Right lobe of liver (tissue), 6 donors: ENCODE data around the gene HUS1. TPM values are rescaled to one million over a fixed set of nuclear protein-coding genes. Genes with fewer than 3 reads are reported as not detected.
A peak's percentile ranks its signal among the peaks of the same experiment; 100 is the strongest.

Source experiments
- ATAC-seq, 4 donors: fragments of 200-7000 bp; cut with Tn5 transposase; one replicate each; pipeline ENCODE4 v1.9.1; 2020; ENCODE audit warnings: mild to moderate bottlenecking in 4 of 4, moderate library complexity in 4 of 4
- DNase-seq, 3 donors: peaks; one replicate each; pipeline ENCODE4 v3.0.0-alpha.2; 2020
- H3K27ac ChIP-seq, 3 donors: fragments of 200-600 bp; one replicate each; pipeline ENCODE4 v1.8.0; 2022
- H3K27me3 ChIP-seq, 2 donors: fragments of 200-600 bp; one replicate each; pipeline ENCODE4 v1.8.0; 2022
- H3K36me3 ChIP-seq, 4 donors: fragments of 200-600 bp; sonication (generic) in 1 of 4; one replicate each; pipeline versions ENCODE4 v1.5.1 to v1.8.0; 2017 to 2022; ENCODE audit warnings: control low read depth in 1 of 4
- H3K4me1 ChIP-seq, 4 donors: fragments of 200-600 bp; sonication (generic) in 1 of 4; one replicate each; pipeline versions ENCODE4 v1.5.1 to v1.8.0; 2017 to 2022; ENCODE audit warnings: control low read depth in 1 of 4
- H3K4me3 ChIP-seq, 3 donors: fragments of 200-600 bp; one replicate each; pipeline ENCODE4 v1.8.0; 2022
- H3K9me3 ChIP-seq, 4 donors: fragments of 200-600 bp; sonication (generic) in 1 of 4; one replicate each; pipeline versions ENCODE4 v1.5.1 to v1.8.0; 2017 to 2022; ENCODE audit warnings: control low read depth in 1 of 4
- CTCF ChIP-seq, 4 donors: fragments of 200-600 bp in 3 of 4; fragments of 450-650 bp in 1 of 4; IDR thresholded peaks; one replicate each; pipeline versions ENCODE4 v1.5.1 to v1.8.0; 2016 to 2022; ENCODE audit warnings: antibody characterized with exemption in 4 of 4, mild to moderate bottlenecking in 2 of 4
- POLR2A ChIP-seq: fragments of 450-650 bp; IDR thresholded peaks from one replicate; pipeline ENCODE4 v1.6.1; 2017; ENCODE audit warnings: antibody characterized with exemption, mild to moderate bottlenecking
- WGBS: methylation state at CpG from one replicate; pipeline ENCODE4 v1.1.6; 2018; ENCODE audit warnings: low coverage, low lambda C conversion rate; ENCODE audit not compliant: insufficient coverage; ENCODE audit errors: missing lambda C conversion rate; 5-methylcytosine and 5-hydroxymethylcytosine counted together
- intact Hi-C, 2 donors: fragments of 100-400 bp; cut with DNase I; formaldehyde crosslinking; loops; one replicate each; pipeline versions ENCODE4 v1.11.2 to v1.14.1; 2022
- total RNA-seq, 6 experiments: library from RNA; depleted of rRNA in 2 of 6; stranded (reverse); fragments of >200 nt in 2 of 6; fragmentation: NEBNext Ultra II Directional in 3 of 6; extraction: Animal tissue kit (Norgen Biotek cat#: 25700) in 3 of 6; gene quantifications; one replicate each; pipeline versions ENCODE4 v1.1.0 to v1.2.4, GENCODE V29; 2016 to 2023
- donor health status: DM: no; HTN: yes; CAD: no.
- donor health status: DM: no; HTN: no; CAD: no.
- donor health status: DM: no; HTN: no; CAD: no.
- donor health status: DM: no; HTN: yes; CAD: no.
- donor health status: DM: no; HTN: yes; CAD: no.

Gene HUS1
- total RNA-seq, 6 experiments from 2014 or later: 16.1 to 40.5 (median 25.5) TPM

- no peak for ATAC-seq
- no peak for TF ChIP-seq CTCF (IDR thresholded peaks at IDR 0.05)
- no peak for TF ChIP-seq POLR2A
- Histone ChIP-seq H3K27ac (no peak overlapping the region), H3K4me3 (no peak overlapping the region), H3K9me3 (no peaks in the 10 kb centered on the region), H3K4me1 (no peaks in the 10 kb centered on the region), H3K27me3 (no peaks in the 10 kb centered on the region), H3K36me3 (peaks cover 0 to 73% (median 28%) of the 10 kb centered on the region in 4 donors)
- 60% methylated on average over 1 of the region's 5 CpGs for WGBS
- DNase-seq: no peak
- intact Hi-C loops: no loop called here
These were observed 12.3 kb downstream of the HUS1 start for GRCh38 chr7:47967123-47967522.

GRCh38 chr7:47965456-47965855 is 14.0 kb downstream of the HUS1 start:
- DNase-seq (no peak), ATAC-seq (peak in 1 of 4 donors; percentile 22)
- Histone ChIP-seq H3K4me1 (no peaks in the 10 kb centered on the region), H3K27ac (no peak overlapping the region), H3K4me3 (no peak overlapping the region), H3K27me3 (no peaks in the 10 kb centered on the region), H3K9me3 (no peaks in the 10 kb centered on the region), H3K36me3 (peaks cover 0 to 87% (median 33%) of the 10 kb centered on the region in 4 donors)
- intact Hi-C loops: no loop called here
- TF ChIP-seq POLR2A (no peak), CTCF (IDR thresholded peaks at IDR 0.05) (no peak)
- WGBS: no CpG with 5 or more reads among the region's 5 CpGs

- H3K4me3 ChIP-seq: no peak overlapping the region
- no peaks in the 10 kb centered on the region for H3K27me3 ChIP-seq
- H3K36me3 ChIP-seq: peaks cover 0 to 65% (median 28%) of the 10 kb centered on the region in 4 donors
- H3K4me1 ChIP-seq: no peaks in the 10 kb centered on the region
- intact Hi-C loops: no loop called here
- ATAC-seq (no peak), DNase-seq (no peak)
- 96% methylated on average over 3 of the region's 3 CpGs for WGBS
- no peak overlapping the region for H3K27ac ChIP-seq
- no peaks in the 10 kb centered on the region for H3K9me3 ChIP-seq
- TF ChIP-seq CTCF (IDR thresholded peaks at IDR 0.05) (no peak), POLR2A (no peak)
These were observed 17.2 kb downstream of the HUS1 start for GRCh38 chr7:47962262-47962661.

GRCh38 chr7:47957156-47957555 is 22.3 kb downstream of the HUS1 start:
- DNase-seq (no peak), ATAC-seq (no peak)
- H3K27ac ChIP-seq: no peak overlapping the region
- no peaks in the 10 kb centered on the region for H3K4me1 ChIP-seq
- H3K4me3 ChIP-seq: no peak overlapping the region
- peaks cover 0 to 22% (median 11%) of the 10 kb centered on the region in 4 donors for H3K36me3 ChIP-seq
- H3K9me3 ChIP-seq: no peaks in the 10 kb centered on the region
- intact Hi-C loops: no loop called here
- no peaks in the 10 kb centered on the region for H3K27me3 ChIP-seq
- 80% methylated on average over 6 of the region's 6 CpGs for WGBS
- no peak for TF ChIP-seq CTCF (IDR thresholded peaks at IDR 0.05)

- 91% methylated on average over 4 of the region's 6 CpGs for WGBS
- Histone ChIP-seq H3K9me3 (no peaks in the 10 kb centered on the region), H3K4me1 (peaks cover 0 to 6% (median 0%) of the 10 kb centered on the region in 4 donors), H3K4me3 (no peak overlapping the region), H3K36me3 (peaks cover 0 to 14% (median 6%) of the 10 kb centered on the region in 4 donors), H3K27me3 (no peaks in the 10 kb centered on the region), H3K27ac (no peak overlapping the region)
- TF ChIP-seq CTCF (IDR thresholded peaks at IDR 0.05): no peak
- TF ChIP-seq POLR2A: no peak
- ATAC-seq: no peak
- intact Hi-C loops: no loop called here
- no peak for DNase-seq
These were observed 23.2 kb downstream of the HUS1 start for GRCh38 chr7:47956220-47956619.
